ENCODE measurements around the gene TRAF7.
"Not testable (repeated sequence)": the region's sequence is repeated elsewhere in the genome, so short reads cannot be mapped to it uniquely, and the experiment has no call there.

Gene TRAF7

DNA sequence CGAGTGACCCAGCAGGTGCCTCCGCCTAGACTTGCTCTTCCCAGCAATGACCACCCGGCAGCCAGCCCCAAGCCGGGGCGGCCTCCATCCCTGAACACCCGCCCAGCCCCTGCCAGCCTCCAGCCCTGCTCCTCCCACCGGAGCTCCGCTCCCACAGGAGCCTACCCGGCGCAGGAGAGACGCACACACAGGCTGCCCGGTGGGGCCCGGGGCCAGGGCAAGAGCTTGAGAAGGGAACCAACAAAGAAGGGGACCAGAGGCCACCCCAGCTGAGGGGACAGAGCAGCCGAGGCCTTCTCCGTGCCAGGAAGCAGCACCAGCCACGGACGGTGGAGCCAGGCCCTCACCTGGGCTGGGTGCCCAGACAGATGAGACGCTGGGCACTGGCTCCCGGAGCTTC is 33.7 kb upstream of the TRAF7 start:
- in situ Hi-C loops (cut with HindIII; ENCODE audit: low sequenced_read_pairs): no loop called here

- in situ Hi-C loops (cut with HindIII; ENCODE audit: low sequenced_read_pairs): no loop called here
Observed at GRCh38 chr16:2122429-2122828, 33.2 kb upstream of the TRAF7 start.

DNA sequence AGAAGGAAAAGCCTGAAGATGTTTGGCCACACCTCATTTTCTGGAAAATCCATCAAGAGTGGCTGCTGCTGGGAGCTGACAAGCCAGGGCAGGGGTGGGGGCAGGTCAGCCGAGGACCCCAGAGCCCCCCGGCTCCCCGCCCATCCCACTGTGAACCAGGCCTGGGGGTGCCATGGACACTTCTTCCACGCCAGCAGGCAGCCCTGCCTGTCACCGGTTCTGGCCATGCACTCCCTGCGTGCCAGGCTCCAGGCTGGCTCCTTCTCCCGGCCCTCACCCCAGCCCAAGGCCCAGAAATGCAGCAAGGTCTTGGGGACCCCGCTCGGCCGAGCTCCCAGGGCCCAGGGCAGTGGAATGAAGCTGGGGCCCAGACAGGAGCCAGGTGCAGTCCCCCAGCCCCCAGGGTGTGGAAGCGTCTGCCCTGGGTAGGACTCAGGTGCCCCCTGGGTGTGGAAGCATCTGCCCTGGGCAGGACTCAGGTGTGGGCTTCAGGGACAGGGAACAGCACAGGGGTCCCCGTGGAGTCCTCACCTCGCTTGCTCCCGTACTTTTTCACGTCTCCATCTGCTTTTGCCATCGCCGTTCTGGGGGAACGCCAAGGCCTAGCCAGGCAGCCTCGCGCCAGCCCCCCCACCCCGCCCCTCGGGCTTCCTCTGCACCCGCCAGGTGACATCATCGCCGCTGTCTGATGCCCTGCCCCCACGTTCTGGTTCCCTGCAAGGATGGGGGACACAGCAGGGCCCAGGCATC is 32.5 kb upstream of the TRAF7 start:
- in situ Hi-C loops (cut with HindIII; ENCODE audit: low sequenced_read_pairs): not testable (repeated sequence)

GRCh38 chr16:2123706-2124376 is 31.7 kb upstream of the TRAF7 start:
- in situ Hi-C loops (cut with HindIII; ENCODE audit: low sequenced_read_pairs): not testable (repeated sequence)

- in situ Hi-C loops (cut with HindIII; ENCODE audit: low sequenced_read_pairs): not testable (repeated sequence)
Observed at GRCh38 chr16:2124377-2124693, 31.2 kb upstream of the TRAF7 start.

- in situ Hi-C loops (cut with HindIII; ENCODE audit: low sequenced_read_pairs): not testable (repeated sequence)
Observed at GRCh38 chr16:2124694-2125444, 30.7 kb upstream of the TRAF7 start.

DNA sequence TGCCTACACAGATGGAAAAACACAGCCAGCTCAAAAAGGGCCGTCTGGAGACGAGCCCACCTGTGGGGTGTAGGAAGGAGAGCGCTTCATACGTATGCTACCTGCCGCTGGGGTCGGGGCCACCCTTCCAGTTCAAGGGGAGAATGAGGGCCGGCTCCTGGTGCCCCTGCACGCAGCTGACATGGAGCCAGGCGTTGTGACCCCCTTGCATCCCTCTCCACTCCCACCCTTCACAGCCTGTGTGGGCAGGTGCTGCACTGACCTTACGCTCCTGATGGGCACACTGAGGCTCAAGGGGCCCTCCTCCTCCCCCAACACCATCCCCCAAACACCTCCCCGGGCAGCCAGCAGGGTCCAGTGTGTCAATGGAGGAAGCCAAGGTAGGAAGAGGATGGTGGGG is 30.0 kb upstream of the TRAF7 start:
- in situ Hi-C loops (cut with HindIII; ENCODE audit: low sequenced_read_pairs): not testable (repeated sequence)

- in situ Hi-C loops (cut with HindIII; ENCODE audit: low sequenced_read_pairs): not testable (repeated sequence)
Observed at GRCh38 chr16:2126161-2126743, 29.3 kb upstream of the TRAF7 start.

DNA sequence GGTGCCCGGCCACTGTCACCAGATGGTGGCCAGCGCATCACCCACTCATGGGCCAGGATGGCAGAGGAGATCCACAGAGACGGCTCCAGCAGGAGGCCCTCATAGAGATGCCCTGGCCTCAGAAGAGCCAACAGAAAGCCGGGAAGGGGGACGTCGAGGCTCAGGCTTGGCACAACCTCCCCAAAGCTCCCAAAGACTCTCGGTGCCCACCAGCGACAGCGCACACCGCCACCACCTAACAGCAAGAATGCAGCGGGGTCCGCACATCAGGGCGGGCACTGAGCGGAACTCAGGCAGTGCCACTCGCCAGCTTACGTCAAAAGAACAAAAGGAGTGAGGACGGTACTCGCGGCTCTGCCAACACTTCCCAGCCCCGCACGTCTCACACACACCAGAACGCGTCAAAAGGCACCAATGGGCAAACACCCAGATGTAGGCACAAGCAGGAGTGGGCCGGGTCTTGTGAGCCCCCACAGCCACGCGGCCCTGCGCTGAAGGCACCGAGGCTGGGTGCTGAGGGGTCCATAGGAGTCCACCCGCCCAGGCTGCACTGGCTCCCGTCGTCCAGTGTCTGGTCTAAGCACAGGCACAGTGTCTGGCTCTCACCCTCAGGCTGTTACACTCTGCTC is 28.5 kb upstream of the TRAF7 start:
- in situ Hi-C loops (cut with HindIII; ENCODE audit: low sequenced_read_pairs): not testable (repeated sequence)

- in situ Hi-C loops (cut with HindIII; ENCODE audit: low sequenced_read_pairs): not testable (repeated sequence)
Observed at GRCh38 chr16:2127630-2128280, 27.8 kb upstream of the TRAF7 start.

DNA sequence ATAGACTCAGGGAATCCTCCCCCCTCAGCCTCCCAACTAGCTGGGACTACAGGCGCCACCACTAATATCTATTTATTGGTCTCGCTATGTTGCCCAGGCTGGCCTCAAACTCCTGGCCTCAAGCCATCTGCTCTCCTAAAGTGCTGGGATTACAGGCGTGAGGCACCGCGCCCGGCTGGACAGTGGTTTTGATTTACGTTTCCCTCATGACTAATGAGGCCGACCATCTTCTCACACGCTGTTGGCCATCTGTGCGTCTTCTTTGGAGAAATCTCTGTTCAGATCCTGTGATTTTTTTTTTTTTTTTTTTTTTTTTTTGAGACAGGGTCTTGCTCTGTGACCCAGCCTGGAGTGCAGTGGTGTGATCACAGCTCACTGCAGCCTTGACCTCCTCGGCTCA is 26.3 kb upstream of the TRAF7 start:
- in situ Hi-C loops (cut with HindIII; ENCODE audit: low sequenced_read_pairs): not testable (repeated sequence)

GRCh38 chr16:2129890-2130447 is 25.6 kb upstream of the TRAF7 start:
- in situ Hi-C loops (cut with HindIII; ENCODE audit: low sequenced_read_pairs): not testable (repeated sequence)

- in situ Hi-C loops (cut with HindIII; ENCODE audit: low sequenced_read_pairs): not testable (repeated sequence)
Observed at GRCh38 chr16:2133797-2134196, 21.8 kb upstream of the TRAF7 start.

DNA sequence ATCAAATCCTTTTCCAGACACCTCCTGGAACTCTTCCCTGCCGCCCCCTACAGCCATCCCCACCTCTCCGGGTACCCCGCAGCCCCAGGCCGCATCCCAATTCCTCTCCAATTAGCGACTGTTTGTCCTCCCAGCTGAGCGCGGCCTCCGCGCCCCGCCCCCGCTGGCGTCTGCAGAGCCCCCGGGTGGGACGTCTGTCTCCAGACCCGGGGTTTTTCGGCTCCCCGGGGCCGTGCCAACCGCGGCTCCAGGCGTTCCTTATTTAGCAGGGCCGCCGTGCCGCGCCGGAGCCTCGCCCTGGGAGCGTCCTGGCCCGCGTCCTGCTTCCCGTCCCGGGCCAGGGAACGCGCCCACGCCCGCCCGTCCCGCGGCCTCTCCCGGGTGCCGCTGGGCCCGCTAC is 20.5 kb upstream of the TRAF7 start:
- in situ Hi-C loops (cut with HindIII; ENCODE audit: low sequenced_read_pairs): not testable (repeated sequence)

GRCh38 chr16:2135770-2136490 is 19.7 kb upstream of the TRAF7 start, which contains the start of gene PKD1:
TSS of gene PKD1 (minus strand) at chr16:2135898. CDS start at chr16:2135689, 209 bp downstream.
- in situ Hi-C loops (cut with HindIII; ENCODE audit: low sequenced_read_pairs): not testable (repeated sequence)

GRCh38 chr16:2142942-2143877 is 12.4 kb upstream of the TRAF7 start:
- in situ Hi-C loops (cut with HindIII; ENCODE audit: low sequenced_read_pairs): no loop called here

DNA sequence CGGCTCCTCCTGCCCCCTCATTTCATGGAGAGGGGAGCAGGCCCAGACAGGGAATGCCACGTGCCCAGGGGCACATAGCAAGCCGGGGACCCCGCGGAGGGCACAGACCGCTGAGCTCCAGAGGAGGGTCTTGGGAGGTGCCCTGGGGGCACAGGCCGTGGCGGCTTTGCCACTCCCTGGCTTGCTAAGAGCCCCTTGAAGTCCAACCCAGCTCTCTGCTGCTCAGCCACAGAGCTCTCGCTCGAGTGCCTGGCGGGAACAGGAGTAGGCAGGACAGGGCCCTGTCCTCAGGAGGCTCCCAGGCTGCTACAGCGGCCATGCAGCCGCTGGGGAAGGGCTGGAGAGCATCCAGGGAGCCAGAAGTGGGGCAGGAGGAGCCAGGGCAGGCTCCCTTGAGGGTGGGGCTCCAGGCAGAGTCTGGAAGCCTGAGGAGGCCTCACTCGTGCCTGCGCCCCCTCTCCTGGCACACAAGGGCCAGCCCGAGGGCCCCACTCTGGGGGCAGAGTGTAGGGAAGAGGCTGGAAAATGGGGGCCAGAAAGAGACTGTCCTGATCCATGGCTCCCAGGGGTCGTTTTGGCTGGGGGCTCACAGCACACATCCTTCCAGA is 11.6 kb upstream of the TRAF7 start:
- in situ Hi-C loops (cut with HindIII; ENCODE audit: low sequenced_read_pairs): no loop called here

- in situ Hi-C loops (cut with HindIII; ENCODE audit: low sequenced_read_pairs): no loop called here
Observed at GRCh38 chr16:2145843-2146242, 9.7 kb upstream of the TRAF7 start.
